Measurements from ENCODE around the gene PARP9. TPM values are rescaled to one million over a fixed set of nuclear protein-coding genes. Genes with fewer than 3 reads are reported as not detected.

PARP9 gene
- total RNA-seq, 1 experiment from 2014 or later, result 1.8 TPM

GRCh38 chr3:122514123-122515019, 49.7 kb downstream of the PARP9 start, which contains the start of gene KPNA1 (continued):
- TF ChIP-seq ATF6 (CRISPR knock-in tag; IDR thresholded peaks at IDR 0.05) (no peak), ZSCAN18 (CRISPR knock-in tag; IDR thresholded peaks at IDR 0.05) (no peak), ZNF232 (CRISPR knock-in tag; IDR thresholded peaks at IDR 0.05) (no peak), PRDM15 (CRISPR knock-in tag; IDR thresholded peaks at IDR 0.05) (no peak), NFYB (CRISPR knock-in tag; conservative IDR thresholded peaks at IDR 0.05; ENCODE audit: low read depth) (0 out of 2 replicates have a peak, but pooled peaks have one; percentile 8), SMAD4 (CRISPR knock-in tag; IDR thresholded peaks at IDR 0.05) (peak; percentile 56; the same call in 1 of the 2 replicates), E2F4 (CRISPR knock-in tag; IDR thresholded peaks at IDR 0.05; ENCODE audit: borderline replicate concordance, low read depth) (no peak), MYBL2 (CRISPR knock-in tag; IDR thresholded peaks at IDR 0.05) (peak; percentile 79; the same call in 1 of the 2 replicates), ZNF138 (CRISPR knock-in tag; conservative IDR thresholded peaks at IDR 0.05) (no peak), ZNF396 (CRISPR knock-in tag; IDR thresholded peaks at IDR 0.05; ENCODE audit: borderline replicate concordance) (no peak), E2F5 (CRISPR knock-in tag; IDR thresholded peaks at IDR 0.05) (peak; percentile 81; the same call in 1 of the 2 replicates), ZBTB21 (CRISPR knock-in tag; IDR thresholded peaks at IDR 0.05; ENCODE audit: borderline replicate concordance) (no peak), CREM (CRISPR knock-in tag; IDR thresholded peaks at IDR 0.05) (no peak), GRHL2 (CRISPR knock-in tag; IDR thresholded peaks at IDR 0.05; ENCODE audit: insufficient replicate concordance, severe bottlenecking) (no peak), ATF3 (CRISPR knock-in tag; conservative IDR thresholded peaks at IDR 0.05) (no peak), MXD4 (CRISPR knock-in tag; IDR thresholded peaks at IDR 0.05; ENCODE audit: borderline replicate concordance) (no peak), USF2 (CRISPR knock-in tag; IDR thresholded peaks at IDR 0.05) (no peak), ZNF423 (CRISPR knock-in tag; IDR thresholded peaks at IDR 0.05) (peak; percentile 54; the same call in 1 of the 2 replicates), ZNF317 (CRISPR knock-in tag; IDR thresholded peaks at IDR 0.05; ENCODE audit: borderline replicate concordance, low read depth) (no peak), IRF1 (CRISPR knock-in tag; IDR thresholded peaks at IDR 0.05) (peak; percentile 63; the same call in 1 of the 2 replicates), PREB (CRISPR knock-in tag; IDR thresholded peaks at IDR 0.05; ENCODE audit: borderline replicate concordance) (no peak), HMGA2 (CRISPR knock-in tag; IDR thresholded peaks at IDR 0.05) (no peak), NR1H2 (CRISPR knock-in tag; IDR thresholded peaks at IDR 0.05) (no peak), MLX (CRISPR knock-in tag; IDR thresholded peaks at IDR 0.05) (no peak)

Data from WTC11 (cell line).